ENCODE measurements around the gene TM2D1. TPM values are rescaled to one million over a fixed set of nuclear protein-coding genes. Genes with fewer than 3 reads are reported as not detected.
"Not testable (repeated sequence)": the region's sequence is repeated elsewhere in the genome, so short reads cannot be mapped to it uniquely, and the experiment has no call there.

TM2D1 gene
- total RNA-seq, 1 donor from 2014 or later: 41.0 TPM

GRCh38 chr1:61692155-61692800 is 32.7 kb downstream of the TM2D1 start:
- H3K27ac ChIP-seq: no peak overlapping the region
- TF ChIP-seq, protein P1, sequence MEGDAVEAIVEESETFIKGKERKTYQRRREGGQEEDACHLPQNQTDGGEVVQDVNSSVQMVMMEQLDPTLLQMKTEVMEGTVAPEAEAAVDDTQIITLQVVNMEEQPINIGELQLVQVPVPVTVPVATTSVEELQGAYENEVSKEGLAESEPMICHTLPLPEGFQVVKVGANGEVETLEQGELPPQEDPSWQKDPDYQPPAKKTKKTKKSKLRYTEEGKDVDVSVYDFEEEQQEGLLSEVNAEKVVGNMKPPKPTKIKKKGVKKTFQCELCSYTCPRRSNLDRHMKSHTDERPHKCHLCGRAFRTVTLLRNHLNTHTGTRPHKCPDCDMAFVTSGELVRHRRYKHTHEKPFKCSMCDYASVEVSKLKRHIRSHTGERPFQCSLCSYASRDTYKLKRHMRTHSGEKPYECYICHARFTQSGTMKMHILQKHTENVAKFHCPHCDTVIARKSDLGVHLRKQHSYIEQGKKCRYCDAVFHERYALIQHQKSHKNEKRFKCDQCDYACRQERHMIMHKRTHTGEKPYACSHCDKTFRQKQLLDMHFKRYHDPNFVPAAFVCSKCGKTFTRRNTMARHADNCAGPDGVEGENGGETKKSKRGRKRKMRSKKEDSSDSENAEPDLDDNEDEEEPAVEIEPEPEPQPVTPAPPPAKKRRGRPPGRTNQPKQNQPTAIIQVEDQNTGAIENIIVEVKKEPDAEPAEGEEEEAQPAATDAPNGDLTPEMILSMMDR (IDR thresholded peaks at IDR 0.05): no peak
- no peaks in the 10 kb centered on the region for H3K9me3 ChIP-seq
- H3K27me3 ChIP-seq: no peaks in the 10 kb centered on the region
- H3K4me1 ChIP-seq: no peaks in the 10 kb centered on the region
- no peak for ATAC-seq
- peaks cover 20% of the 10 kb centered on the region for H3K36me3 ChIP-seq
- intact Hi-C loops (cut with DNase I): no loop called here
- no peak overlapping the region for H3K4me3 ChIP-seq
- DNase-seq: no peak

- ATAC-seq: no peak
- intact Hi-C loops (cut with DNase I): no loop called here
- TF ChIP-seq, protein P1 (IDR thresholded peaks at IDR 0.05): no peak
These were observed 37.0 kb downstream of the TM2D1 start for GRCh38 chr1:61687901-61688300.

DNA sequence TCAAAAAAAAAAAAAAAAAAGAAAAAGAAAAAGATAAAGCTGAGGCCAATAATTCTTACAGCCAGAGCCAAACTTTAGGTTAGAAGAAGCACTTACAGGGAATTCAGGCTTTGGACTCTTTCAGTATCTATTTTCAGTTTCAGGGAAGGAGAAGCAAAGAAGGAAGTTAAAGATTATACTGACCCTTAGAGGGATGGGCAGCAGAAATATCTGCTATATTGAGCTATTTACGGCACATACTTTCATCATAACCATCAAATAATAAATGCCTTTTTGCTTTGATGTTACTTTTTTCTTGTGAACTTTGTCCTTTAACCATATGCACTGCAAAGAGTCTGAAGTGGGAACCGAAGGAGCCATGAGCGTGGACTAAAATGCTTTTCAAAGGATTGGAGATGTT is 42.0 kb downstream of the TM2D1 start:
- intact Hi-C loops (cut with DNase I): no loop called here
- Histone ChIP-seq H3K4me1 (no peaks in the 10 kb centered on the region), H3K27me3 (no peaks in the 10 kb centered on the region), H3K27ac (no peak overlapping the region), H3K9me3 (no peaks in the 10 kb centered on the region), H3K4me3 (no peak overlapping the region), H3K36me3 (peaks cover 66% of the 10 kb centered on the region)
- ATAC-seq (no peak), DNase-seq (no peak)
- TF ChIP-seq, protein P1 (IDR thresholded peaks at IDR 0.05): no peak

More at GRCh38 chr1:61687901-61688300, 37.0 kb downstream of the TM2D1 start:
- Histone ChIP-seq H3K4me3 (no peak overlapping the region), H3K27ac (no peak overlapping the region), H3K27me3 (no peaks in the 10 kb centered on the region), H3K4me1 (no peaks in the 10 kb centered on the region), H3K36me3 (peaks cover 43% of the 10 kb centered on the region), H3K9me3 (no peaks in the 10 kb centered on the region)
- no peak for DNase-seq

DNA sequence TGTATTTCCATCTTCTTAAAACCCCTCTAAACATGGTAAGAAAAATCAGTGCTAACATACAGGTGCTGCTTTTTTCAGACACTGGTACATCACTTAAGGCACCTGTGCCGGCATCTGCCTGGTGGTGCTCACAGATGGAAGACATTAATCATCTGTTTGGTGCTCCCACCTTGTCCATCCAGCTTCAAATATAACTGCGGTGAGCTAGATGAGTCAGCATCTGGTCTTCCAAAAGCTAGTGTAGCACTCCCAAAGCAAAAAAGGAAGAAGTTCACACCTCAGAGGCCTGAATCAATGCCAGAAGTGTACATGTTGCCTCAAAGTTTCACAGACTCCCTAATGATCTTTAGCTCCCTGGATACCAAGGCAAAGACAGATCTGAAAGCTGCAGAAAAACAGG is 44.4 kb downstream of the TM2D1 start:
- no peak for DNase-seq
- Histone ChIP-seq H3K36me3 (peaks cover 48% of the 10 kb centered on the region), H3K9me3 (no peaks in the 10 kb centered on the region), H3K4me1 (no peaks in the 10 kb centered on the region), H3K4me3 (no peak overlapping the region), H3K27me3 (no peaks in the 10 kb centered on the region), H3K27ac (no peak overlapping the region)
- ATAC-seq: no peak
- intact Hi-C loops (cut with DNase I): no loop called here
- TF ChIP-seq, protein P1 (IDR thresholded peaks at IDR 0.05): no peak

- intact Hi-C loops (cut with DNase I); ATAC-seq; DNase-seq; H3K4me3 ChIP-seq; H3K27ac ChIP-seq; H3K9me3 ChIP-seq; H3K27me3 ChIP-seq; H3K4me1 ChIP-seq: not testable (repeated sequence)
- H3K36me3 ChIP-seq: peaks cover 17% of the 10 kb centered on the region
These were observed 48.1 kb downstream of the TM2D1 start for GRCh38 chr1:61676881-61677280.

- ATAC-seq (peak; percentile 89), DNase-seq (no peak)
- H3K4me3 ChIP-seq: no peak overlapping the region
- TF ChIP-seq, protein P1 (IDR thresholded peaks at IDR 0.05): no peak
- H3K27me3 ChIP-seq: no peaks in the 10 kb centered on the region
- intact Hi-C loops (cut with DNase I): no loop called here
- no peaks in the 10 kb centered on the region for H3K9me3 ChIP-seq
- no peaks in the 10 kb centered on the region for H3K4me1 ChIP-seq
- H3K27ac ChIP-seq: no peak overlapping the region
- no peaks in the 10 kb centered on the region for H3K36me3 ChIP-seq
These were observed 50.7 kb downstream of the TM2D1 start for GRCh38 chr1:61674221-61674620.
